A204.1 (cell line): ENCODE measurements around the gene RNF34.

Experiments
- FAIRE-seq: peaks from 2 replicates; lab custom pipeline; 2012; peaks lifted over from hg19 to GRCh38; lab: Jason Lieb, UNC

The RNF34 gene

DNA sequence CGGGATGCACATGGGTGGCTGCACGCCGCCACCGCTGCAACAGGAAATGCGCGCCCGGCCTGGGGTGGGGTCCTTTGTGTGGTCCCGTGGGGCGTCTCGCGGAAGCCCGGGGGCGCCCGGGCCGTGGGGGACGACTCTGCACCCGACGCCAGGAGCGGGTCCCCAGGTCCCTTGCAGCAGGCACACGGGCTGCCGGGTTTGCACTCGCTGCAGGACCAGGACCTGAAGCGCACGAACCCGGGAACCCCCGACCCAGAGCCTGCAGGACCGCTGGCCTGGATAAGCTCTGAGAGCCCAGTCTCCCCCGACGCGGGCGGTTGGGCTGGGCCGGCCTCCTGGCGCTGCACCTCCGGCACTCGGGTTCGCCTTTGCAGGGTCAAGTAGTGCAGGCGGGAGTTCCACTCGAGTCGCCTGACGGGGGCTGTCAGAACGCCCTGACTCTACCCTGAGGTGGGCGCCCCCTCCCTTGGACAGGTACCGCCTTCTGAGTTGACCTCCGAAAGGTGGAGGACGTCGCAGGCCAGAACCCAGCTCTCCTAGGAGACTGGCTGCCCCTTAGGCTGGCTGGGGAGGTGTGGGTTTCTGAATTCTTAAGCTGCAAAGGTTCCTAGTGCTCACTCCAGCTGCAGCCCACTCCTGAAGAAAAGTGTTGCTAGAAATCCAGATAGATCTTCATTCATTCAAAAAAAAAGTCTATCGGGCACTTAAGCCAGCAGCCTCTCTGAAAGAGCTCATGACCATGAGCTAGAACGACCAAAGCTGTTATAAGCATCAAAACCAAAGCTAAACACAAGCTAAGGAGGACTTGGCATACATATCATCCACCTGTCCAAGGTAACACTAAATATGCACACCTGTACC, 68.0 kb downstream of the RNF34 start:
- FAIRE-seq: no peak

DNA sequence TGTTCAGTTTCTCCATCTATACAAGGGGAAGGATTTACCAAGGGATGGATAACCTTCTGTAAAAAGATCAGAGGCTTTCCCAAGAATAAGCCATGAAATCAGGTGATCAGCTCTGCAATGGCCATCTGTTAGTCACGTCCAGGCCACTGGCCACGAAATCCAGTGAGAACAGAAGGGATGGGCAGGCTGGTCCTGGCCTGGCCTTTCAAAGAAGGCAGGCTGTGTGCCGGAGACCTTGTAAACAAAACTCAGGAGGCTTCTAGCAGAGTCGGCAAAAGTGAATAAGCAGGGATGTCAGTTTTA, 68.5 kb downstream of the RNF34 start:
- FAIRE-seq: no peak

DNA sequence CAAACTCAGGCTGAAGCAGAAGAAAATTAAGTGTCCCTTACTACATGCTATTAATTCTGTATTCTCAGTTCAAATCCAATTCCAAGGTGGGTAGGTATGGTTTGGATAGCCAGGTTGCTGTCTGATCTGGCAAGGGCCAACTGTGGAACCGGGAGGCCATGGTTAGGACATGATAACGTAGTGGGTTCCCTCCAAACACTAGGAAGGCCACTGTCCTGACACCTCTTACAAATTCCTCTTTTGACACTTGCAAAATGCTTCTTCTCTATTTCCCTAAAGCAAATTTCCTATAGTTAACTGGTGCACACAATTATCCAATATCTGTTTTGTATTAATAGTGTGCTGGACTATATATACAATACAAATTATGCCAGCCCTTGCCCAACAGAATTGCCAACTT, 70.8 kb downstream of the RNF34 start:
- FAIRE-seq: no peak

DNA sequence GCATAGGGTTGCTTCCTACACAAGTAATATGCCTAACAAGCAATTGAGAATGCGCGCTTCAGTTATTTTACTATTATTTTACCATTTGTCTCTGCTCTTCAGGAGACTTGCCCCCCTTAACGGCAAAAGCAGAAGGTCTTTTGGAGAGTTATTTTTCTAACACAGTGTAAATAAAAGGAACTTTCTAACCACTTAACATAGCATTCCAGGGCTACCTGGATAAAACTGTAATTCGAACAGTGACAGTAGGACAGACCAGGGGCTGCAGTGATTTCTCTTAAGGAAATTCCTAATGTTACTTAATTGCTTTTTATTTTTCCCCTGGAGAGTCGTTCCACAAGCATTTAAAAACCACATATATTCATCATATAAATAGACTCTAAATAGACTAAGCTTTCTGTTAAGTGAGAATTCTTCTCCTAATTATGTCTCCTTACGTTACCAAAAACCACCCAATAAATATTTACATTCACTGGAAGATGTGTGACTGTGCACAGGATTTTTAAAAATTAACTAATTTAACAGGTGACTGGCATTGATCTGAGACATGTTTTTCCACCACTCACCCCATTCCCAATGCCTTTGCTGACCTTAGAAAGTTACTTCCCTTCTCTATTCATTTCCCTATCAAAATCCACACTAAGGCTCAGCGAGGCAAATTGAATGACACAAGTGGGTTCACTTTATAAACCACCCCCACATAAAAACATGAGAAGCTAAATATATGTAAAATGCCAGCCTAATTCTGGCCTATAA, 72.4 kb downstream of the RNF34 start:
- FAIRE-seq: no peak
